Measurements from ENCODE around the gene S100A4.
"Not testable (repeated sequence)": the region's sequence is repeated elsewhere in the genome, so short reads cannot be mapped to it uniquely, and the experiment has no call there.

The S100A4 gene

GRCh38 chr1:153567621-153568366, 22.2 kb upstream of the S100A4 start:
- peak; percentile 51 to 60 for DNase-seq (ENCODE audit: low read depth in 2 of 2)

- DNase-seq (ENCODE audit: low read depth in 2 of 2), result peak; percentile 81 to 89
These were observed 21.1 kb upstream of the S100A4 start for GRCh38 chr1:153566414-153567371.

DNA sequence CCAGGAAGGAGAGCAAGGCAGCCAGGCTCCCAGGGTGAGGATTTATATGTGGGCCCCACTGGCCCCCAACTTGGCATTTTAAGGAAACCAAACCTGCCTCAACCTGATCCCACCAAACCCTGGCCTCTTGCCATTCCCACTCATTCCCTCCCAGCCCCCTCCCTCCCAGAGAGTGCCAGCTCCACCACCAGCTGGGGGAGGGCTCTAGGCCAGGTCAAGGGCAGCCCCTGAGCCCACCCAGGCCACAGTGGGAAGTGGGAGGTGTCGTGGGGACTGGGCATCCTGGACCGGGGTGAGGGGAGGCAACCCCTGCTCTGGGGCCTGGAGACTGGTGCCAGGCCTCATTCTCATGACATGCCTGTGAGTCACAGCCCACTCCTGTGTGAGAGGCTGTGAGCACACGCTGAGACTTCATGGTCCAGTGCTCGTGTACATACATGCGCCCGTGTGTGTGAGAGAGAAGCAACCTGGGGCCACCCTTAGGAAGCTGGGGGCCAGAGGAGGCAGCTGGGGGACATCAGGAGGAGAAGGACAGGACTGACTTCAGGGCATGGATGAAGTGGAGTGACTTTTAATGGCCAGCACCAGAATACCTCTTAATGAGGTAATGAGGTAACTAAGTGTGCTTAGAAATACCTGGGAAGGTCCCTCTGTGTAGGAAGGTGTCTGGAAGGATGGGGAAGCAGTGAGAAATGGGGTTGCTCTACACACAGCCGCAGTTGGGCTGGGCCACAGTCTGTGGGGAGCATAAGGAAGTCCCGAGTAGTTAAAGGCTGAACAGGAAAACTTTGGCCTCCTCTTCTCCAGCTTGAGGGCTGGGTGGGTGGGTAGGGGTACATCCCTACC, 20.1 kb upstream of the S100A4 start, which contains the start of gene S100A2:
Gene S100A2 (minus strand): TSS at position 316 of the 846 bp plus-strand sequence. CDS start 1,967 bp downstream, outside the sequence.
- peak; percentile 49 to 60 for DNase-seq (ENCODE audit: low read depth in 2 of 2)

- no peak for DNase-seq (ENCODE audit: low read depth in 2 of 2)
These were observed 18.4 kb upstream of the S100A4 start for GRCh38 chr1:153563991-153564390.

DNA sequence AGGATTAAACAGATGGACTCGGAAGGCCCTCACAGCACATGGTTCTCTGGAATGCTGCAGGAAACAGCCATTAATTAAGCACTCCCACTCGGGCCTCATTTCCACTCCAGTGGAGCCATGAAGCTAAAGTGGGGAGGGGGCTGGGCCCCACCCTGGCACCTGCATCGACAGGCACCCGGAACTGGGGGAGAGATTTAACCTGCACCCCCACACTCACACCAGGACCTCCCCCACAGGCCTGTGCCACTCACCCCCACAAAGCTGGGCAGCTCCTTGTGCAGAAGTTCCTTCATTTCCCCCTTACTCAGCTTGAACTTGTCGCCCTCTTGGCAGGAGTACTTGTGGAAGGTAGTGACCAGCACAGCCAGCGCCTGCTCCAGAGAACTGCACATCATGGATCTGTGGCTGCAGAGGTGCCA, 17.9 kb upstream of the S100A4 start:
- DNase-seq (ENCODE audit: low read depth in 2 of 2), result no peak

DNA sequence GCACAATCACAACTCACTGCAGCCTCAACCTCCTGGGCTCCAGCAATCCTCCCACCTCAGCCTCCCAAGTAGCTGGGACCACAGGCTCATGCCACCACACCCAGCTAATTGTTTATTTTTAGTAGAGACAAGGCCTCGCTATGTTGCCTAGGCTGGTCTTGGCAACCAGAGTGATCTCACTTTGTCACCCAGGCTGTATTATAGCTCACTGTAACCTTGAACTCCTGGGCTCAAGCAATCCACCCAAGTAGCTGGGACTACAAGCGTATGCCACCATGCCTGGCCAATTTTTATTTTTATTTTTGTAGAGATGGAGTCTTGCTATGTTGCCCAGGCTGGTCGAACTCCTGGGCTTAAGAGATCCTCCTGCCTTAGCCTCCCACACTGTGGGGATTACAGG, 16.4 kb upstream of the S100A4 start:
- not testable (repeated sequence) for DNase-seq (ENCODE audit: low read depth in 2 of 2)

DNA sequence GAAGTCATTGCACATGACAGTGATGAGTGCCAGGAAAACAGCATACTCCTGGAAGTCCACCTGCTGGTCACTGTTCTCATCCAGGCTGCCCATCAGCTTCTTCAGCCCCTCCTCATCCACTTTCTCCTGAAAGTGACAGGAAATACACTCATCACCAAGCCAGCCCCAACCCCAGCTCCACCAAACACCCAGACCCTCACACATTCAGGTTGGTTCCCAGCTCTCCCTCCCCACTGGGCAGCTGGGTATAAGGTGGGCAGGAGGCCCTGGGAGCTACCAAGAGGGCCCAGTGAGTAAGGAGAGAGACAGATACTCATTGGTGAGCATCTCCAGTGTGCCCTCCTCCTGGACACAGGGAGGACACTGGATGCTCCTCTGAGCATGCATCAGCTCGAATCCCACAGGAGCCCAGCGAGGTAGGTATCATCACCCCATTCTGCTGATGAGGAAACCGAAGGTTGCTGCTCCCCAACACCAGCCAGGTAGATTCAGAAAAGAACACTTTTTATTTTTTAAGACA, 15.9 kb upstream of the S100A4 start:
- DNase-seq (ENCODE audit: low read depth in 2 of 2), result no peak

DNA sequence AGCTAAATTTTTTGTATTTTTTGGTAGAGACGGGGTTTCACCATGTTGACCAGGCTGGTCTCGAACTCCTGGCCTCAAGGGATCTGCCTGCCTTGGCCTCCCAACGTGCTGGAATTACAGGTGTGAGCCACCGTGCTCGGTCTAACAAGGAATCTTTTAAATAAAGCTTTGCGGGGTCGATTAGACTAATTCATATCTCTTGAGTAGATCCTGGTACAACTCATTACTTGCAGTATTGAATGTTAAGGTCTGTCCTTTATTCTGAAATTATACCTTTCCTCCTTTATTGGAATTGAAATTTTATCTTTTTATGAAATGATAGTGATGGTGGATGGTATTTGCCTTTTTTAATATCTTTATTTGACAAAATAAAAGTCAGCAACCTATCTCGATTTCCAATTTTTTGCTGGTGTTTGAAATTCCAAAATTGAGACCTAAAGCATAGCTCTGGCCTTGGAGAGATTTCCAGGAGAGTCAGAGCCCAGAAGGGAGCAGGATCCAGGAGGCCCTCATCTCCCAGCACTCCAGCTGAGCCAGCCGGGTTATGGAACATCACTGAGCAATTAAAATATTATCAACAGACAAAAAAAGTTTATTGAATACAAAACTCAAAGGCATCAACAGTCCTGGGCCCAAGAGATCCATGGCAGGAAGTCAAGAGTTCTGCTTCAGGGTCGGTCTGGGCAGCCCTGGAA, 15.3 kb upstream of the S100A4 start:
- no peak for DNase-seq (ENCODE audit: low read depth in 2 of 2)

DNA sequence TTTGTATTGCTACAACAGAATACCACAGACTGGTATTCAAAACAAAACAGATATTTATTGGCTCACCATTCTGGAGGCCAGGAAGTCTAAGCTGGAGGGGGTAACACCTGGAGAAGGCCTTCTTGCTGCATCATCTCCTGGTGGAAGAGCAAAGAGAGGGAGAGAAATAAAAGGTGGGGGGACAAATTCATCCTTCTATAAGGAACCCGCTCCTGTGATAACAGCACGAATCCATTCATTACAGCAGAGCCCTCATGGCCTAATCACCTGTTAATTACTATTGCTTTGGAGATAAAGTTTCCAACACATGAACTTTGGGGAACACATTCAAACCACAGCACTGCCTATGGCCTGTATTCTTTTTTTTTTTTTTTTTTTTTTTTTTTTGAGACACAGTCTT, 14.6 kb upstream of the S100A4 start:
- DNase-seq (ENCODE audit: low read depth in 2 of 2), result no peak

GRCh38 chr1:153557877-153558276, 12.3 kb upstream of the S100A4 start:
- DNase-seq (ENCODE audit: low read depth in 2 of 2), result no peak

DNA sequence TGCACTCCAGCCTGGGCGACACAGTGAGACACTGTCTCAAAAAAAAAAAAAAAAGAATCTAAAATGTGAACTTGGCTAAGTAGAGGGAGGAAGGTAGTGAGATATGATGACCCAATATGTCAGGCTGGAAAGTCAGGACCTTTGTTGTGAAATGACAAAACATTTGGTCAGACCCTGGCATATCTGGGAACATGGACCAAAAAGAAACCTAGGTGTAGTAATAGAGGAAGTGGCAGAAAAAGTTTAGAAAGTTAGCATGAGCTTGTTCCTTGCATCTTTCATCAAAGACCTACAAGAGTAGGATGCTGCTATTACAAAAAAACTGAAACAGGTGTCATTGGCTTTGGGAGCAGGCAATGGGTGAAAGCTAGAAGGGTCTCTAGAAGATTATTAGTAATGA, 10.7 kb upstream of the S100A4 start:
- DNase-seq (ENCODE audit: low read depth in 2 of 2), result no peak

- no peak for DNase-seq (ENCODE audit: low read depth in 2 of 2)
These were observed 8.4 kb upstream of the S100A4 start for GRCh38 chr1:153553830-153554541.

- no peak for DNase-seq (ENCODE audit: low read depth in 2 of 2)
These were observed 7.5 kb upstream of the S100A4 start for GRCh38 chr1:153553096-153553495.

GRCh38 chr1:153552335-153552734, 6.7 kb upstream of the S100A4 start:
- DNase-seq (ENCODE audit: low read depth in 2 of 2), result no peak

GRCh38 chr1:153550827-153551500, 5.4 kb upstream of the S100A4 start:
- no peak for DNase-seq (ENCODE audit: low read depth in 2 of 2)

GRCh38 chr1:153550398-153550758, 4.8 kb upstream of the S100A4 start:
- DNase-seq (ENCODE audit: low read depth in 2 of 2), result no peak

- DNase-seq (ENCODE audit: low read depth in 2 of 2), result no peak
These were observed 4.3 kb upstream of the S100A4 start for GRCh38 chr1:153549741-153550397.

DNA sequence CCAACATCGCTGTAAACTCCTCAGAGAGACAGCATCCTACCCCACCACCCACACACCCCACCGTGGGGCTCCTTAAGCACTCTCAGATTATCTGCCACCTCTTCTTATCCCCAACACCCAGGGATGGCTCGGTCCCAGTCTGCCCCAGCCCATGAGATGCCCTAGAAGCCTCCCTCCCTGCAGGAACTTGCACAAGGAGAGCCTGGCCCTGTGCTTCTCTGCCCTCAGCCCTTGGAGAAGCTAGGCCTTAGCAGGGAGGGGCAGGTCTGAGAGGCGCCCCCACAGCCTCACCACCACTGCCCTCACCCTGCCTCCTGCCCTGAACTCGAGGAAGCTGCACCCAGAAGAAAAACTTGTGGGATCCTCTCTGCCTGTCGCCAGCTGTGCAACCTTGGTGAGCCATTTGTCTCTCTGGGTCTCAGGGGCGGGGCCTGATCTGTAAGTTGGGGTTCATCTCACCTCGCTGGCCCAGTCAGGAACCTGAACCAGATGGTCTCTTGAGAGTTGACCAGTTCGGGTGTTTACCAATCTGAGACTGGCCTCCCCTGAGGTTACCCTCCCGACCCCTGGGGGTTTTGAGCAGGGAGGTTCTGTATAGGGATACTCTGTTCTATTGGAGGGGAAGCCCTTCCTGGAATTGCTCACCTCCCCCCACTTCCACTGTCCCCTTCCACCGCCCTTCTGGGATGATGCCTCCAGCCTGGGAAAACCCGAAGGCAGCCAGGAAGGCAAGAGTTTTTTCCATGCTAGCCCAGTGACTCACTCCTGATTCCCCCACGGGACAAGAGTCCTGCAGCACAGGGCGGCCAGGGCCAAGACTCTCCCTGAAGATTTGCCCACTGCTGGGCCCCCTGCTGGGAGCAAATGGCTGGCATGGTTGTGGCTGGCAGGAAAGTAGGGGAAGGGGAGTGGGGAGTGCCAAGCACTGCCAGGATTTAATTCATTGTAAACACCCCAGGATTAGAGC, 3.4 kb upstream of the S100A4 start, which contains the start of gene S100A3:
Gene S100A3 (minus strand): TSS at position 537 of the 967 bp plus-strand sequence. CDS start 773 bp downstream, outside the sequence.
- DNase-seq (ENCODE audit: low read depth in 2 of 2), result no peak
